NCI-H748 (cell line): ENCODE measurements around the gene ANKS1B.

ENCODE experiments used
- DNase-seq: peaks from one replicate; lab custom pipeline; 2025; ENCODE audit not compliant: unreplicated experiment; lab: John Stamatoyannopoulos, UW

The ANKS1B gene

DNA sequence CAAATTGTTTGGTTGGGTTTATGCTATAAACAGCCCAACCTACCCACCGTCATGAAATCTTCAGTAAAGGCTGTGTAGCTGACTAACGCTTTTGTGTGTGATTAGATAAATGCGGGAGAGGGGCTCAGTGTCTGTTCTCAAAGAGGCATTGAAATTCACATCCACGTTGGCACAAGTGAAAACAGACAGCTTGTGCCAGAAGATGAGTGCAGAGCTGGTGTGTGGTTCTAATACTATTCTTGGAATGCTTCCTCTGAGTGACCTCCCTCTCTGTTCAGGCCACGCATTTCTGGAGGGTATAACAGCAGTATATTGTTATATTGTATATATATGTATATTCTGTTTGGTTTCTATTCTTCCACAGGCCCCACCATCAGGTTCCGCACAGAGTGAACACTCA, 1075.9 kb downstream of the ANKS1B start:
- no peak for DNase-seq

DNA sequence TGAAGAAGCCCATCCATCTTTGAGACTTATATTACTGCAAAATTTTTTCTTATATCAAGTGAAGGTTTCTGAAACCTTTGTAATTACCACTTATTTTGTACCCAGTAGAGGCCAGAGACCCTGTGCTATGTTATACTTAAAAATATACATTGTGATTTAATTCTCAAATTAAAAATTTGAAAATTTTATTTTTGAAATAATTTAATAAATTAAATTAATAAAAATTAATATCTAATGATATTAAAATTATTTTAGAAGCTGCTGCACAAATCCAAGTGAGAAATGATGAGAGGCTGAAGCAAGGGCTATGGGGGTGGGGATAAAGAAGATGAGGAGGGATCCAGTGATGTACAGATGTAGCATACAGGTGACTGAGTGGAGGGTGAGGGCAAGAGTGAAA, 1080.9 kb downstream of the ANKS1B start:
- DNase-seq: no peak

DNA sequence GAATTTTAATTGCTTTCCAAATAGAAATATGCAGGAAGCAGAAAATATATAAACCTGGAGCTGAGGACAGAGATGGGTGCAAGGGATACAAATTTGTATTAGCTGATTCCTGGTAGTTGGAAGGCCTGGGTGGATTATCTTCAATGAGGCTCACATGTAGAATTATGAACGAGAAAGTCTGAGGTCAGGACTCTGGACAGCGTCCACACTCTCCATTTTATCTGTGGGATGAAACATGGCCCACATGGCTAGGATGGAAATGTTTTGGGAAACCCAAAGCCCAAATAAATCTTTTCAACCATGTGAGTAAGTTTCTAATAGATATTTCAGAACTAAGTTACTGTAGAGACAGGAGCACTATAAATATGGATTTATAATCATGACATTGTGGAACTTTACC, 1083.5 kb downstream of the ANKS1B start:
- no peak for DNase-seq

DNA sequence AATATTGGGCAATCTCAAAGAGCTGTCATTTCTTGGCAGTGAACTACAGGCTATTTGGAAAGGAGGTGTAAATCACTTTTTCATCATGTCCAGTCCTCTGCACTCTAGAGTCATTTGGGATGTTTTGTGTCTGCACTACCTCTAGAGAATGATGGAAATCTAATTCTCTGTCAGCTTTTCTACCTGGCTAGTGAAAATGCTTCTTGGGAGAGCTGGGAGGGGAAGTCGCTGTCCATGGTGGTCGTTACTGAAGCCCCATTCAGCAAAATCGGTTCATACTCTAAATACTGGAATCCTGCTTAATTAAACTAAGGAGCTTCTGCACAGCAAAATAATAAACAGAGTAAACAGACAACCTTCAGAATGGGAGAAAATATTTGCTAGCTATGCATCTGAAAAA, 1087.8 kb downstream of the ANKS1B start:
- no peak for DNase-seq

DNA sequence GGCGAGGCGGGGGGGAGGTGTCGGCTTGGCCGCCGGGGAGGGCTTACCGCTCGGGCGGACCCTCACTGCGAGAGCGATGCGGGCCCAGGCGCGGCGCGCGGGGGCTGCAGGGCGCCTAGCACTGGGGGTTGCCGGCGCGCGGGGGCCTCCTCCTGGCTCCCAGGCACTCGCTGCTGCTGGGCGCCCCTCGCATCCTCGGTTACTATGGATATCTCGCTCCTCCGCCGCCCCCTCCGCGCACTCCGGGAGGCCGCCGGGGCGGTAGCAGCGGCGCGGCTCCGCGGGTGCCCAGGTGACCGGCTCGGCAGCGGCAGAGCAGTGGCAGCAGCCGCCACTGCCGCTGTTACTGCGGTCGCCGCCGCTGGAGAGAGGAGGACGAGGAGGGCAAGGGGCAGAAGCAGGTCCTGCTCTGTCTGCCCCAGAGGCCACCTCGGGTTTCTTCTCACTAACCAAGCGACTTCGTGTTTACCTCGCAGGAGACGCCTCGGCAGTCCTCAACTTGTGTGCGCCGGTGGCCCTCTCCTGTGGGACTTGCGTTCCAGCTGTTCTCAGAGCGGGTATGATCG, 1089.6 kb downstream of the ANKS1B start:
- peak; percentile 78 for DNase-seq

DNA sequence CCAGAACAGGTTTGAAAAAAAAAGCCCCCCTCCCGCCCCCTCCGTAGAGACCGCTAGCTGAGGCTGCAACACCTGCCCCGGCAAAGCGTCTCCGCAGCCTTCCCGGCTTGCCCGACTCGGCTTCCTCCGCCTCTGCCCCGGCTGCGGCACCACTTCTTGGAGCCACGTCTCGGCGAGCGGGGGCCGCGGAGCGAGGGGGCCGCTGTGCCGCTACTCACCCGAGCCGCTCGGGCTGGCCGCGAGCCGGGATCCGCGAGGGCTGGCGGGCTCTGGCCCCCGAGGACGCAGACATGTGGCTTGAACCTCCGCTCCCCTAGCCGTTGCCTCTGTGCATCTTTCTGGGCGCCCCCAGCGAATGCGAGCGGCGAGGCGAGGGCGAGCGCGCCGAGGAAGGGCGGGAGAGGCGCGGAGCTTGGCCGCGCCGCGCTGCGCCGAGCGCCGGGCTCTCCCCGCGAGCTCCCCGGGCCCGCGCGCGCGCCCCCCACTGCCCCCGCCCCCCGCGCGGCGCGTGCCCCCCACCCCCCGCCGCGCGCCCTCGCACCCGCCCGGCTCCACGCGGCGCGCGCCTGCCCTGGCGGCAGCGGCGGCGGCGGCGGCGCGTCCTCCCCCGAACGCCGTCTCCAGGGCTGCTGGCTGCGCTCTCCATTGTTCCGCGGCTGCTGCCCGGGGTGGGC, 1090.2 kb downstream of the ANKS1B start:
- DNase-seq: peak; percentile 62

DNA sequence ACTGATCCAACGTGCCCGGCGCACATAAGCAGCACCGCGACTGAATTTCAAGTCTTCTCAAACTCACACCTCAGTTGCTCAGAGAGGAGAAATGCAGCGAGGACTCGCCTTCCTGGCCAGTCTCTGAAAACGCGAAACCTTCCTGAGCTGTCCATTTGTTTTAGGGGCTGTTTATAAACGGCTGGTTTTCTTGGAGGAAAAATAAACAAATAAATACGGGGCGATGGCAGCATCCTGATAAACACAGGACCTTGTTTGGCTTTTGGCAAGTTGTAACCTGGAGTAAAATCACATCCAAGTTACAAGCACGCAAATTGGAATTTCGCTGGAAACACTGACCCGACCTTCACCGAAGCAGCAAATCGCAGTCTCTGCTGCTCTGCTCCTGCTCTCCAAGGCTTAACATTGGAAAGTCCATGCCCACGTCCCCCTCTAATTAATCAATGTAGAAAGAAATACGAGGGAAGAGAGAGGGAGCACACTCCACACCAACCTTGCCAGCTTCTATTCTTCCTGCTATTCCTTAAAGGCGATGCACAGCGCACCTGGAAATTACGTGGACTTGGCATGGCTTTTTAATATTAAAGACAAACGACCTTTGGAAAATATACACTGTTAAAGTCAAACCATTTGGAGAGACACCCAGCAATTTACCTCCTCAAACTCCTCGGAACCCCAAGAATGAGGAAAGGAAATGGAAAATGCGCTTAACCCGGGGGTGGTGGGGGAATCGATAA, 1090.9 kb downstream of the ANKS1B start:
- peak; percentile 43 for DNase-seq

DNA sequence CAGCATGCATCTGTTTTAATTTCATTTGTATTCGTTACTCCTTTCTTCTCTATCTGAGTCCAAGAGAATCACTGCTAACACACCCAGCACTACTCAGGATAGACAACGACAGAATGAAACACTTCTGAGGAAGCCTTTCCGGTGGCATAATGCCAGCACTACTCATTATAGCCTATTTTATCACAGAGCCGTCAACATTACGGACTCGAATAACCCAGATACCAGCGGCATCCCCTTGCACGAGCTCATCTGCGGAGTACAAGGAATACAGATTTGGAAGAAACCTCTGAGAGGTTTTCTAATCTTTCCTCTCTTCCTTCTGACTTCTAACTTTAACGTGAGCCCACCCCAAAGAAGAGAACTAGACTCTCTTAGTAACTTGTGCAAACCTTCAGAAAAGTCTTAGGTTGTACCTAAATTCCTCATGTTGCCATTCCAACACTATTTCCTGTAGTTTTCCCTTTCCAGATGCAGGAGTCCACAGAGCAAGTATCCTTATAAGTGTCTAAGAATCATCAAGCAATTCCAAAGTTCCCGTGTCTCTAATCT, 1091.5 kb downstream of the ANKS1B start:
- DNase-seq: peak; percentile 84

DNA sequence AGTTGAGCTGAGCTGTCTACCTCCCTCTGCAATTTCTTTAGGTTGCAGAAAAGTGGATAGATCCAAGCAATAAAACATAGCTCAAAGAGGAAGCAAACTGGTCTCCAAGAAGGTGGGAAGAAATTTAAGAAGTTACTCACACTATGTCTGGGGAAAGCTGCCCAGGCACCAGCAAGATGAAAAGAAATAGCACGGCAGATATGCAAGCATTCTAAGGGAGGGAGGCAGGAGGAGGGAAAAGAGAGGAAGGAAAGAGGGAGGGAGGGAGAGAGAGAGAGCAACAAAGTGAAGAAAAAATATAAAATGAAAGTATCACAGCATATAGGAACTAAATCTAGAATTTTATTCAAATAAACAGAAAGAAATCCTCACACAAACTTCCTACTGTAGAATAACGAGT, 1099.0 kb downstream of the ANKS1B start:
- no peak for DNase-seq

DNA sequence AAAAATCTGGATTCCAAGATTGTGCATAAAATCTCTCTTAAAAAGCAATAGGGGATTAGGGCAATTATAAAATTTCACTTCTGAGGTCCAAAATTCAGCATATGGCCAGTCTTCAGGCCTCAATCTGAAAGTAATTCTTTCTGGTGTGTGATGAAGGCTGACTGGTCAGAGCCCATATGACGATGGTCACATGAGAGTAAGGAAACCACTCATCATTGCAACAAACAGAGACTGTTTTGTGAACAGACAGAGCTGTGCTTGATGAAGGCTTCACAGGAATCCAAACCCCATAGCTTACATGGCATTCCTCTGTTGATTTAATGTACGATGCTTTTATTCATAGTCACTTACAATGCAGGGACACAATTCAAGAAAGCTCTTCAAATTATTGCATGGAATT, 1101.5 kb downstream of the ANKS1B start:
- DNase-seq: no peak

DNA sequence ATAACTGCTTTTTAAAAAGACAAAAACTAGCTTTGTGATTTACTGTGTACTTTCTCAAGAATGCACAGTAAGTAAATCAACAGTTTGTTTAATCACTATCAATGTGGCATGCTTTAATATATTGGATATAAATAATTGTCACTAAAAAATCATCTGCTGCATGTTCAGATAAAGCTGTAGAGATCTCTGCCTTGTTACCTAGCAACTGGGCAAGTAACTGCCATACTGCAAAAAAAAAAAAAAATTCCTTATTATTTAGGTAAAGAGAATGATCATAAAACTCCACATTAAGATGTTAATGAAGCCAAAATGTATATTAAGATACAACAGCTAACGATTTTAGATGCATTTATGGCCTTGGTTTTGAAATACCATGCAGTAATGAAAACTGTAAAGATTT, 1102.2 kb downstream of the ANKS1B start:
- no peak for DNase-seq

DNA sequence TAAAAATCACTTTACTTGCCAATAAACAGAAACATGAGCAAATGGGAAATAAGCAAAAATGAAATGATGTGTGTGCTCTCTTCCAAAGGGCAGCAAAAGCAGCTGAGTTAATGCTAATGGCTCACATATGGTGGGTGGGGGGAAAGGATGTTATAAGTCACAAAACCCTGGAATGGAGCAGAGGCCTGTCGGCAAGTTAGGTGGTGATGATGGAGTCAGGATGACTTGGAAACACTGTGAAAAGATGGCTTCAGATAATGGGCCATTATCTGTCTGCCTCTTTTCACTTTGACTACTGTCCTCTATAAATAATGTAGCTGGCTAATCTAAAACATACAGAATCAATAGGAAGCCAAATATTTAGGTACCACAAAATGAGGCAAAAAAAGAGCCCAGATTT, 1111.0 kb downstream of the ANKS1B start:
- no peak for DNase-seq

DNA sequence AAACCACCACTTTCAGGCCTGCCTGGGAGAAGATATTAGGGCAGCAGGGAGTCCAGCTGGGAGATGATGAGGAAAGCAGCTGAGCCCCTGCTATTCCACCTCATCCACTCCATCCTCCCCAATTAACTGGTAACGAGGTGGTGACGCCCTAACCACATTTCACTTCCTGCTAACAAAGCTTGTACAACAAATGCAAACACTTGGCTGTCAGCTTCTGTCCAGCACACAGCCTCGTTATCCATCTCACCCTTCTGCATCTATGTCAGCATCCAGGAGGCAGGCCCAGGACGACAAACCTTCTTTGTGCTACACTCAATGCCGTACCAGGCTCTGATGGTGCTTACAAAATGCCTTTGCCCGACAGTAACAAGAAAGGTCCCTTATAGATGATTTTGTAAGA, 1114.2 kb downstream of the ANKS1B start:
- DNase-seq: peak; percentile 95

DNA sequence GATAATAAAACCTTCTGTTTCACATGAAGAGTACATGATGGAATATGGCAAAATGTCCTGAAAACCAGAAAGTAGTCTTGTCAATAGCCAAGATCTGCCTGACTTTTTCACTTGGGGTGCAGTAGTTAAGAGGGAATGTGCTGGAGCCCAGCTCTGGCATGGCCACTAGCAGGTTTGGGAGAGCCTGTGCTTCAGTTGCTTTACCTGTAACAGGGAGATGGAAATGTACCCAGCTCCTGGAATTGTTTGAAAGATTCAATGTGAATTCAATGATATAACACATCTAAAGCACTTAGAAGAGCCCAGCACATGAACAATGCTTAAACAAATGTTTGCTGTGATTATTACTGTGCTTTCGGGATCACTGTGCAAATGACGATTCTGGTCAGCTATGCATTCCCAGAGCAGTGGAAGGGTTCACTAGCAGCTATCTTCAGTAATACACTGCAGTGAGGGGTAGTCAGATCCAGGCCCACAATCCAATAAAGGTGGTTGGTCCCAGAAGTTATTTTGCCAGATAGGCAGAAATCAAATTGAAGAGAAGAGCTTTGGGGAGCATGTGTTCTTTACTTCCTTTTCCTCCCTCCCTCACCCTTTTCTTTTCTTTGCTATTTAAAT, 1114.7 kb downstream of the ANKS1B start:
- peak; percentile 77 for DNase-seq

DNA sequence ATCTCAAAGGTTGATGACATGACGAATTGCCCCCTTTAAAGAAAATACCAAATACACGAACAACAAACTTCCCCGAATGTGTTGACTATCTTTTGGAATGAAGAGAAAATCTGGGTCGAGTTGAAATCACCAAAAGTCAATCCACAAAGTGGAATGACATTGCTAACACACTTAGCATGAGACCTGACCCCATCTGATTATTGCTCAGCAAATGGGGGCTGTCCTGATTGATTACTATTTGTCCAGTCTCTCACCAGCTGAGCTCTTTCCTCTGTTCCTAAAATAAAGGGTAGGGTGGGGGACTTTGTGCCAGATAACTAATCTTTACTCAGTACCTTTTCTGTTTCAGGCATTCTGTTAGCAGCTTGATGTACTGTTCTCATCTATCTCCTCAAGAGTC, 1116.2 kb downstream of the ANKS1B start:
- DNase-seq: no peak

DNA sequence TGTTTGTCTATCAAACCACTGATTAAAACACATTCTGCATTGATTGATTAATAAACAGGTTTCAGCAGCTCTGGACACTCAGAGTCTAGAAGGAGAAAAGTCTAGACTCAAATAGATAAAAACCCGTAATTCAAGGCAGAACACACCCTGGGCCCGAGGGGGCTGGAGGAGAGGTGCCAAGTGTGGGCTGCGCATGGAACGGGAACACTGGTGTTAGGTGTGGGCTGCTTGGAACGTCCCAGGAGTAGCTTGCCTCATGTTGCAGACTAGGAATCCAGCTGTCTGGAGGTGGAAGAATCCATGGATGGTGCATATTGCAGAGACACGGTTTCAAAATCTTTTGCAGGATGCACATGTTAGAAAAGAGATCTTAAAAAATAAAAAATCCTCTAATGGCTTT, 1116.7 kb downstream of the ANKS1B start:
- no peak for DNase-seq

DNA sequence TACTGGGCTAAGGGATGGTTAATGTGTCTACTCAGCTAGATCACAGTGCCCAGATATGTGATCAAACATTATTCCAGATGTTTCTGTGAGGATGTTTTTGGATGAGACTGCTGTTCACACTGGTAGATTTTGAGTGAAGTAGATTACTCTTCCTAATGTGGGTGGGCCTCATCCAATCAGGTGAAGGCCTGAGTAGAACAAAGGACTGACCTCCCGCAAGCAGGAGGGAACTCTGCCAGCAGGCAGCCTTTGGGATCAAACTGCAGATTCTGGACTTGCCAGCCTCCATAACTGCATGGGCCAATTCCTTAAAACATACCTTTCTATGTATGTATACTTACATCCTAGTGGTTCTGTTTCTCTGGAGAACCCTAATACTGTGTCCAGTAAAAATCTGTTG, 1120.4 kb downstream of the ANKS1B start:
- DNase-seq: no peak

DNA sequence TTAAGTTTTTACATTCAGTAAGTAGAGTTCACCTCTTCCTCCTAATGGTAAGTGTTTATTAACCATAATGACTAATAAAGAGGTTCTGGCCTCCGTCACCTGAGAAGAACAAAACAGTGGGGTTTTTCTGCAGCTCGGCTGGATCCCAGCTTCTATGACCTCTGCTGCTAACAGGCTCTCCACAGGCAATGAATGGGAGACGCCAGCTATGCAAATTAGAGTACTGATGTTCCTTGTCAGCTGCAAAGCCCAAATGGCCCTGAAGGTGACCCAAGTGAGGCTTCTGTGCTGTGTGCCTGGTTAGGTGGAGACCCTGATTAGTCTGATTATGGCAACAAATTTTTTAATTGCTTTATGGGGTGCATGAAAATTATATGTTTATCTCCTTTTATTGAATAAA, 1121.6 kb downstream of the ANKS1B start:
- no peak for DNase-seq

DNA sequence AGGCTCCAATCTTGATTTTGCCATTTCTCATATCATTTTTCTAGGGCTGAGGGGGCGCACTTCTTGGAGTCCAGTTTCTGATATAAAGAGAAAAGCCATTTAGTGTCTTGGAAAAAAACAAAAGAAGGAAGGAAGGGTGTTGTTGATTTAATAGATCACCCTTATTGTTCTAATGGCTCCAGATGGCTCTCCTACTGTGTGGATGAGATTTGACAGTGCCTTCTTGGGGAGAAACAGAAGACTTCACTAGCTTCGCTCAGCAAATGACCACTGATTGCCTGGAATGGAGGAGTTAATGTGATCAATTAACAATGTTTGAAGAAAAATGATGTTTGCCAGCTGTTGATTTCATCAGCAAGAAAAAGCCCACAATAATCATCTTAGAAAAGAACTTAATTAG, 1123.5 kb downstream of the ANKS1B start:
- DNase-seq: no peak

DNA sequence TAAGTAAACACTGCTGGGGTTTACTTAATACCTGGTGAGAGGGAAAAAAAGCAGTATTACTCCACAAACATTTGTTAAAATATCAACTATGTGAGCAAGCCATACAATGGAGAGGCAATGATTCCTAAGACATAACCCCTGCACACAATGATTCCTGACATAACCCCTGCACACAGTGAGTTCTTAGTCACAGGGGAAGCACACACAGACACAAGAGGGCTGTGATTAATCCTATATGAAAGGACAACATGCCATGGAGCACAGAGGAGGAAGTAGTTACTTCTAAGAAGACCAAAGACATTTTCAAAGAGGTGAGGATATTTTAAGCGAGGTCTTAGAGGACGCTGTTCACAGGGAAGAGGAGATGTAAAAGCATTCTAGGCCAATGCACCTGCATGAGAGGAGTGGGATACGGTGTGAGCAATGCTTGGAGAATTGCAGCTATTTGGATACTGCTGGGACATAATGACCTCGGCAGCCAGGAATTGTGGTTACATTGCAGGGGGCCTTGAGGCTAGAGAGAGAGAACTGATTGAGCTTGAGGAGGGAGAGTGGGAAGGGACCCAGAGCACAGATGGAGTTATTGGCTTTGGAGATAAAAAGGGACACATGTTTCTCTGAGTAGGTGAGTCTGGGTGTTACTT, 1127.7 kb downstream of the ANKS1B start:
- DNase-seq: peak; percentile 71

DNA sequence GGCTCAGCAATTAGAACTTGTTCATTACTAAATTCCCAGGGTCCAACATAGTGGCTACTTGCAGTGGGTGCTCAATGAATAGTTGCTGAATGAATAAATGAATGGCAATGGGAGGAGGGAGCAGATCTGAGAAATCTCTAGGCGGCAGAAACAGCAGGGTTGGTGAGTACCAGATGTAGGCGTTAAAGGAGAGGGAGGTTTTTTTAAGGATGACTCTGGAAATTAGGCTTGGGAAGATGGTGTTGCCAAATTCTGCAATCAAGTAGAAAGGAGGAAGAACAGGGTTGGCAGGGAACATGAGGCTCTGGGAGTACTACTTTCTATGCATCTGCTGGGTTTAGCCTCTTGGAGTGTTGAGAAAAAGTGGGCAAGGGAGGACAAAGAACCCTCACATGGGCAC, 1132.6 kb downstream of the ANKS1B start:
- DNase-seq: no peak
